H1 (cell line): Measurements from ENCODE around the gene GPA33.

Experiments used
- CBX8 ChIP-seq: fragments of 300-800, 300-1000 bp; sonication (generic); IDR thresholded peaks from 2 replicates; pipeline ENCODE4 v1.7.1; 2016; ENCODE audit warnings: low read depth, low read length, borderline replicate concordance
- CREB1 ChIP-seq: IDR thresholded peaks from 2 replicates; pipeline ENCODE4 v1.6.1; 2012; ENCODE audit warnings: inconsistent platforms
- CTCF ChIP-seq, 3 experiments: IDR thresholded peaks; 1 replicate in 2 of 3; 2 replicates in 1 of 3; pipeline versions ENCODE4 v1.5.1 to v1.6.1; 2011; ENCODE audit warnings: low read length in 3 of 3, mild to moderate bottlenecking in 3 of 3, inconsistent platforms in 2 of 3, low read depth in 1 of 3, moderate library complexity in 1 of 3; ENCODE audit not compliant: insufficient read depth in 1 of 3; ENCODE audit errors: control extremely low read depth in 1 of 3
- EP300 ChIP-seq, 2 experiments: IDR thresholded peaks; 1 replicate in 1 of 2; 2 replicates in 1 of 2; pipeline ENCODE4 v1.6.1; 2011 to 2012; ENCODE audit warnings: low read depth in 2 of 2, low read length in 2 of 2, mild to moderate bottlenecking in 2 of 2, borderline replicate concordance in 1 of 2, inconsistent platforms in 1 of 2, moderate library complexity in 1 of 2
- EZH2 ChIP-seq: fragments of 200-600 bp; sonication (generic); IDR thresholded peaks from 2 replicates; pipeline ENCODE4 v1.7.1; 2012; ENCODE audit warnings: low read depth, mild to moderate bottlenecking, moderate library complexity, low read length, inconsistent platforms; ENCODE audit not compliant: severe bottlenecking
- PHF8 ChIP-seq: fragments of 200-600 bp; sonication (generic); conservative IDR thresholded peaks from 2 replicates; pipeline ENCODE4 v1.7.1; 2012; ENCODE audit warnings: low read depth, mild to moderate bottlenecking, inconsistent platforms, low read length, moderate library complexity
- POU5F1 ChIP-seq: IDR thresholded peaks from 2 replicates; pipeline ENCODE4 v1.6.1; 2011; ENCODE audit warnings: low read depth, mild to moderate bottlenecking, low read length, moderate library complexity
- TAF1 ChIP-seq: IDR thresholded peaks from 2 replicates; pipeline ENCODE4 v1.6.1; 2011; ENCODE audit warnings: mild to moderate bottlenecking, low read depth, low read length
- USF2 ChIP-seq: IDR thresholded peaks from 2 replicates; pipeline ENCODE4 v1.6.1; 2011; ENCODE audit warnings: low read length, improper control_type of control experiment
- ZNF274 ChIP-seq: IDR thresholded peaks from 2 replicates; pipeline ENCODE4 v1.7.0; 2012; ENCODE audit warnings: low read length, borderline replicate concordance; ENCODE audit errors: extremely low read depth

- TF ChIP-seq PHF8 = no peak
- no peak for TF ChIP-seq TAF1
- TF ChIP-seq EZH2 = no peak
- no peak for TF ChIP-seq CTCF (IDR thresholded peaks at IDR 0.05; ENCODE audit: control extremely low read depth in 1 of 3, insufficient read depth in 1 of 3, low read depth in 1 of 3, low read length in 3 of 3)
- TF ChIP-seq EP300 (IDR thresholded peaks at IDR 0.05; ENCODE audit: borderline replicate concordance in 1 of 2, low read depth in 2 of 2, low read length in 2 of 2) = no peak
- no peak for TF ChIP-seq USF2
- TF ChIP-seq ZNF274 = no peak
- TF ChIP-seq CREB1 = no peak
- TF ChIP-seq CBX8 = no peak
- no peak for TF ChIP-seq POU5F1
These were observed 9.7 kb upstream of the GPA33 start for GRCh38 chr1:167099851-167100250.
